Measurements from ENCODE around the gene BRSK2.

GRCh38 chr11:1496091-1496760, 106.5 kb downstream of the BRSK2 start:
- TF ChIP-seq CTCF (IDR thresholded peaks at IDR 0.05) (no peak), ZFX (IDR thresholded peaks at IDR 0.05; ENCODE audit: borderline replicate concordance) (no peak)

Measured in 22Rv1 (cell line).